ENCODE results near the gene ZFAND6. TPM values are rescaled to one million over a fixed set of nuclear protein-coding genes. Genes with fewer than 3 reads are reported as not detected.

The ZFAND6 gene
- total RNA-seq, 2 experiments from 2014 or later: 24.4 to 26.7 TPM

- ChIA-PET POLR2A (no interaction called here), CTCF (interaction anchor here (0.7 kb wide), 1 partner anchor 192 kb away, joined by 3 read pairs; no protein-coding TSS in a partner anchor)
These were observed 99.8 kb downstream of the ZFAND6 start for GRCh38 chr15:80159301-80159700.

GRCh38 chr15:80159811-80160569 is 100.5 kb downstream of the ZFAND6 start:
- ChIA-PET POLR2A (interaction anchor here (1.0 to 1.7 kb wide), 2 partner anchors 101 to 256 kb away, joined by 3 to 7 read pairs; partner anchors contain the start of gene ZFAND6), CTCF (interaction anchor here (0.7 to 1.3 kb wide), 2 partner anchors 9 to 192 kb away, joined by 3 read pairs; no protein-coding TSS in a partner anchor)

DNA sequence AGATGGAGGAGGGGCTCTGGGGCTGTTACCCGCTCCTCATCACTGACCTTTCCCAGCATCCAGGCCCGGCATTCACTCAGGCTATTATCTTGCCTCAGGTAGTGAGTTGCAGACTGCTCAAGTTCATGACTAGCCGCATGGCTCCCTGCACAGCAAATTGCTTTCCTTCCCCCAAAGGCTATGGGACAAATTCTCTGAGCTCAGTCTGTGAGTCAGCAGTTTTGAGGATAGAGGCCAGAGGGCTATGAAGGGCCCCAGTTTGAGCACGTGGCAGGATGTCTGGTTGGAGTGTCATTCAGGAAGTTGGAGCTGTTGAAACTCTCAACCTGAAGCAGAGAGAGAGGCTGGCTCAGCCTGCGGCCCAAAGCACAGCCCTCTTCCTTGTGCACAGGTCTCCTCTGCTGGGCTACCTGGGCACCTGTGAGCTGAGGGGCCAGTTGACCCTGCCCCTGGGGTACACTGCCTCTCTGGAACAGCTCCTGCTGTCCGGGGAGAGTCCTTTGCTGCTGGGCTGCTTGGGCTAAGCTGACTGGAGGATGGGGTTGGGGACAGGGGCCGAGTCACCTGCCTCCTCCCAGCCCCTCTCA is 101.2 kb downstream of the ZFAND6 start:
- ChIA-PET CTCF (interaction anchor here (1.0 to 1.3 kb wide), 2 partner anchors 8 to 13 kb away, joined by 3 to 6 read pairs; no protein-coding TSS in a partner anchor), POLR2A (interaction anchor here (0.6 to 1.7 kb wide), 4 partner anchors 102 to 1885 kb away, joined by 3 to 7 read pairs (median 3); partner anchors contain the start of genes MEX3B and ZFAND6)

GRCh38 chr15:80161468-80162016 is 102.1 kb downstream of the ZFAND6 start:
- ChIA-PET POLR2A (interaction anchor here (1.7 kb wide), 1 partner anchor 103 kb away, joined by 7 read pairs; the partner anchor contains the start of gene ZFAND6), CTCF (interaction anchor here (1.0 kb wide), 1 partner anchor 12 kb away, joined by 6 read pairs; no protein-coding TSS in a partner anchor)

DNA sequence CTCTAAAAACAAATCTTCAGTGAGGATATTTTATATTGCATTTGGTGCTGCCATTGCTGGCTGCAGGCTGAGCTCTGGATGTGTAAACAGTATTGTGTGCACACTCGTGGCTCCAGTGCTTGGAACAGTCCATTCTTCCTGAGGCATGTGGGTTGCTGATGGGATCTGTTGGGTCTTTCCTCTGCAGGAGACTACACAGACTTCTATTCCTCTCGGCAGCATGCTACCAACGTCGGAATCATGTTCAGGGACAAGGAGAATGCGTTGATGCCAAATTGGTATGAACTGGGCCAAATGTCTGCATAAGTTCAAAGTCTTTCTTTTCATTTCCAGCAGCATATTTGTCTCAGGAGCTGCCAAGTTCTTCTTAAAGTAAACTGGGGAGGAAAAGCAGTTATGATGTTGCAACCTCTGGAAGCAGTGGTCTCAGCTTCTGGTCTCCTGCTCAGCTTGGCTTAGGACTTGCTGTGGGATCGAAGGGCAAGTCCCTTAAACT is 102.6 kb downstream of the ZFAND6 start:
- ChIA-PET POLR2A (no interaction called here), CTCF (interaction anchor here (1.7 kb wide), 1 partner anchor 10 kb away, joined by 7 read pairs; no protein-coding TSS in a partner anchor)

DNA sequence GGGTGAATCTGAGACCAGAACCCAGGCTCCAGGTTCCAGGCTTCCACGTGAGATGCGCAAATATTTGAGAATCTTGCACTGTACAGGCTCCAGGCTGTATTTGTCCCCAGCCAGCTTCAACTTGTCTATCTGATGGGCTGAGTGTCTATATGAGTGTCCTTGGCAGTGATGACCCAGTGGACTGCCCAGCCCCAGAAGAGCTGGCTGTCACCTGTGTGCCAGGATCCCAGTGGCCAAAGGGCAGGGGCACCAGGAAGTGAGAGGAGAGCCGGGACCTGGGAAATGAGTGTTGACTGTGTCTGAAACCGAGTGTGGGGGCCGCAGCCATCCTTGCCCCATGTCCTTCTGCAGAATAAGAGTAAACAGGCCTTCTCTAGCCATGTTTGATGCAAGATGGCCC is 103.7 kb downstream of the ZFAND6 start:
- ChIA-PET CTCF (interaction anchor here (1.7 kb wide), 1 partner anchor 9 kb away, joined by 7 read pairs; no protein-coding TSS in a partner anchor), POLR2A (no interaction called here)

DNA sequence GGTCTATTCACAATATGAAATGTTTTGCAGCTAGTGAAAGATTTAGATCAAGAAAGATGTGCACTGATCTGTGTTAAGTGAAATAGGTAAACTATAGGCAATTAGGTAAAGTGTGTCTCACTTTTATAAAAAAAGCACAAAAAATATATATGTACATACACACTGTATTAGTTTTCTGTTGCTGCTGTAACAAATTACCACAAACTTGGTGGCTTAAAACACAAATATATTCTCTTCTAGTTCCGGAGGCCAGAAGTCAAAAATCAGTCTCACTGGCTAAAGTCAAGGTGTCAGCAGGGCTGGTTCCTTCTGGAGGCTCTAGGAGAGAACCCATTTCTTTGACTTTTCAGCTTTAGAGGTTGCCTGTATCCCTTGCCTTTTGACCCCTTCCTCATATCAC is 104.4 kb downstream of the ZFAND6 start:
- ChIA-PET CTCF (no interaction called here), POLR2A (no interaction called here)

DNA sequence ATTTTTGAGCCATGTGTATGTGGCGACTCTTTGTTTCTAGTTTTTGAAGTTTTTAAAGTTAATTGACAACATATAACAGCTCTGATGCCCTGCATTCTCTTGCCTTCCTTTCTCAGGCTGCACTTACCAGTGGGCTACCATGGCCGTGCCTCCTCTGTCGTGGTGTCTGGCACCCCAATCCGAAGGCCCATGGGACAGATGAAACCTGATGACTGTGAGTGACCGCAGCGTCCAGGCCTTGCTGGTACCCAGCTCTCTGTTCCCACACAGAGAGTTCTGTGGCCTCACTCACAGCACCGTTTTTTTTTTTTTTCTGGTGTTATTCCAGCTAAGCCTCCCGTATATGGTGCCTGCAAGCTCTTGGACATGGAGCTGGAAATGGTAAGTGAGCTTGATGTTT is 108.5 kb downstream of the ZFAND6 start:
- ChIA-PET POLR2A (no interaction called here), CTCF (interaction anchor here (0.6 to 1.2 kb wide), 2 partner anchors 8 to 12 kb away, joined by 3 to 4 read pairs; no protein-coding TSS in a partner anchor)

- ChIA-PET POLR2A (no interaction called here), CTCF (interaction anchor here (1.2 kb wide), 1 partner anchor 8 kb away, joined by 3 read pairs; no protein-coding TSS in a partner anchor)
These were observed 108.9 kb downstream of the ZFAND6 start for GRCh38 chr15:80168421-80168820.

GRCh38 chr15:80169768-80170357 is 110.4 kb downstream of the ZFAND6 start:
- POLR2A ChIA-PET: no interaction called here
- CTCF ChIA-PET: no interaction called here

GRCh38 chr15:80170596-80170995 is 111.1 kb downstream of the ZFAND6 start:
- POLR2A ChIA-PET: no interaction called here
- CTCF ChIA-PET: interaction anchor here (0.5 kb wide), 1 partner anchor 464 kb away, joined by 3 read pairs; no protein-coding TSS in a partner anchor

- ChIA-PET POLR2A (no interaction called here), CTCF (interaction anchor here (0.8 to 1.3 kb wide), 4 partner anchors 9 to 165 kb away, joined by 3 to 7 read pairs (median 3); no protein-coding TSS in a partner anchor)
These were observed 112.3 kb downstream of the ZFAND6 start for GRCh38 chr15:80171787-80172186.

- POLR2A ChIA-PET: no interaction called here
These were observed 112.9 kb downstream of the ZFAND6 start for GRCh38 chr15:80172401-80172800.

DNA sequence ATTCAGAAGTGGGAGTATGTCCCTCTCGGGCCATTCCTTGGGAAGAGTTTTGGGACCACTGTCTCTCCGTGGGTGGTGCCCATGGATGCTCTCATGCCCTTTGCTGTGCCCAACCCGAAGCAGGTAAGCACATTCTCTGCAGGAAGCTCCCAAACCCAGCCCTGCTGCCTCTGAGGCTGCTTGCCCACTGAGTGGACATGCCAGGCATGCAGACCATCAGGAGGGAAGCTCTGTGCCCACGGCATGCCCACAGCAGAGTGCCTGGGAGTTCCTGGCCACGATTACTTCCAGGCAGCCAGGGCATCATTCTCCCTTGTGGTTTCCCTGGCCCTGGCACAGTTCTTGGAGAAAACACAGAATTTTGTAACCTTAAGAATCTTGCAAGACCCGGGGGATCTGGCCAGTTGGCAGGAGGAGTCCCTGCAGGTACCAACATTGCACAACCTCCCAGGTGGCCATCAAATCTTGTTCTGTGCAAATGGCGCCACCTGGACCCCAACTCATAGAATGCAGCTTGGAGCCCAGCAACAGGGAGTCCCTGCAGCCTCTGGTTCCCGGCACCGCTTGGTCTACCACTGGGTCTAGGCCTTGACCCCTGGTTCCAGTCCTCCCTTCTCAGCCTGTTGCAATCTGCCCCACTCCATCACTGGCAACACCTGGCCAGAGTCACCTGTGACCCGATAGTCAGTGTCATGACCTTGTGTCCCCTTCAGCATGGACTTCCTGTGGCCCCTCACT is 113.7 kb downstream of the ZFAND6 start:
- POLR2A ChIA-PET: no interaction called here
- CTCF ChIA-PET: interaction anchor here (0.7 to 1.3 kb wide), 3 partner anchors 12 to 141 kb away, joined by 3 to 6 read pairs (median 4); no protein-coding TSS in a partner anchor

More at GRCh38 chr15:80172401-80172800, 112.9 kb downstream of the ZFAND6 start:
- CTCF ChIA-PET: interaction anchor here (0.8 to 1.3 kb wide), 4 partner anchors 10 to 165 kb away, joined by 3 to 7 read pairs (median 3); no protein-coding TSS in a partner anchor

DNA sequence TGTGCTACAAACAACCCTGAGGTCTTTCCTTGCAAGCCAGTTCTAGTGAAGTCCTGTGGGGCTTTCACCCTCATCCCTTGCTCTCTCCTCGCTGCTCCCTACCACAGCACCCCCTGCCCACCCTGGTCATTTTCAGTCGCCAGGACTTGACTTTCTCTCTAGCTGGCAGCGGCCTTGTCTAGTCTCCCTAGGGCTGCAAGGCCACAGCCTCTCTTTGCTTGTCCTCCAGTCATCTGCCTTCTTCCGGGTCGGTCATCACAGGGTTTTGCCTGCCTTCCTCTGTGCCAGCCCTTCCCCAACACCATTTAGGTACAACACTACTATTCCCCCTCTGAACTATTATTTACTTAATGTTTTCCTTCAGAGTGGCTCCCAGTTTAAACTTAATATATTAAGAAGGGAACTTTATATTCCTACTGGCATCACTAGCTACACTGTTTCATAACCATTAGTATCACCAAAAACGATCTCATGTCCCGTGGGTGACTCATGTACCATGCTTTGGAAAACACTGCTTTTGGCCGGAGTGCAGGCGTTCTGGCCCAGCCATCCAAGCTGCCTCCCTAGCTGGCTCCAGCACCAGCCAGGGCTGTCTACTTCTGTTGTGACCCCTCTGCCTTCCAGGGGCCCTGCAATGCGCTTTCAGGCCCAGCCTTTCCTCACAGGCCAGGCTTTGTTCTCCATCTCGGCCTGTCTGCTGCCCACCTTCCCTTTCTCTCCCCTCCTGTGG is 114.7 kb downstream of the ZFAND6 start:
- POLR2A ChIA-PET: no interaction called here

GRCh38 chr15:80175436-80175835 is 116.0 kb downstream of the ZFAND6 start:
- ChIA-PET CTCF (no interaction called here), POLR2A (no interaction called here)

More for the DNA sequence above, 114.7 kb downstream of the ZFAND6 start:
- CTCF ChIA-PET: interaction anchor here (0.7 to 0.8 kb wide), 2 partner anchors 13 to 142 kb away, joined by 4 to 6 read pairs; no protein-coding TSS in a partner anchor

DNA sequence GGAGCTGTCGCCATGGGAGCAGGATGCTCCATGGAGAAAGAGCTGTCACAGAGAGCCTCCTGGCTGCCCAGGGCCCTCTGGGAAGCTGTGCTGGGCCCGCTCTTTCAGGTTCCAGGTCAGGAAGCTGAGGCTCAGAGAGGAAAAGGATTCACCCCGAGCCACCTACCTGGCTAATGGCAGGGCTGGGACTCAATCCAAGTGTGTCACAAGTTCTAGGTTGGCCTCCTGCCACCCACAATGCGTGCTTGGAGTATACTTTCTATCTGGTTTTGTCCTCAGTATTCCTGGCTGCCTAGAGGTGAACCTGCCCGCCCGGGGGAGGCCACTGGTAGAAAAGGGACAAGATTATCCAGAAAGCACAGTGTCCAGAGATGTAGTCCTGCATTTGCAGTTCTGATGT is 117.0 kb downstream of the ZFAND6 start:
- ChIA-PET CTCF (interaction anchor here (1.1 kb wide), 1 partner anchor 23 kb away, joined by 3 read pairs; no protein-coding TSS in a partner anchor), POLR2A (no interaction called here)

DNA sequence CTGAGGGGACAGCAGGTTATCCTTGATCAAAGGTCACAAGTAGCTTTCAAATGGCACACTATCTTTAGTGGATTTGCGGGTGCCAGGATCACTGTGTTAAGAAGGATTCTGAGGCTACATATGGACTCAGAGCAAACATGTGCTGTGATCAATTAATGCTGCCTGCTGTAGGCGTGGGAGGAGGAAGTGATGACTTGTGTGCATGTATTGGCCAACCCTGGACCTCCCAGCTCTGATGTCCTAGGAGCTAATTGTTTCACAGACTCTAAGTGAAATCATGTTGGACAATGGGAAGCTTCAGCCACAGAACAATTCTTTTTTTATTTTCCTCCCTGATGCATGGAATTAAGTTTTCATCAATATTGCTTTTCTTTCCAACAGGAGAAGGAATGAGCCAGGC is 117.7 kb downstream of the ZFAND6 start:
- POLR2A ChIA-PET: no interaction called here
- CTCF ChIA-PET: interaction anchor here (1.1 kb wide), 1 partner anchor 24 kb away, joined by 3 read pairs; no protein-coding TSS in a partner anchor

Measured in activated CD8-positive, alpha-beta memory T cell treated with anti-CD3 and anti-CD28 coated beads for 36 hours (primary cell).